Measurements from ENCODE around the gene FLRT2. TPM values are rescaled to one million over a fixed set of nuclear protein-coding genes. Genes with fewer than 3 reads are reported as not detected.

The FLRT2 gene
- polyA plus RNA-seq, 3 donors: 0.01 TPM; not detected in 2

DNA sequence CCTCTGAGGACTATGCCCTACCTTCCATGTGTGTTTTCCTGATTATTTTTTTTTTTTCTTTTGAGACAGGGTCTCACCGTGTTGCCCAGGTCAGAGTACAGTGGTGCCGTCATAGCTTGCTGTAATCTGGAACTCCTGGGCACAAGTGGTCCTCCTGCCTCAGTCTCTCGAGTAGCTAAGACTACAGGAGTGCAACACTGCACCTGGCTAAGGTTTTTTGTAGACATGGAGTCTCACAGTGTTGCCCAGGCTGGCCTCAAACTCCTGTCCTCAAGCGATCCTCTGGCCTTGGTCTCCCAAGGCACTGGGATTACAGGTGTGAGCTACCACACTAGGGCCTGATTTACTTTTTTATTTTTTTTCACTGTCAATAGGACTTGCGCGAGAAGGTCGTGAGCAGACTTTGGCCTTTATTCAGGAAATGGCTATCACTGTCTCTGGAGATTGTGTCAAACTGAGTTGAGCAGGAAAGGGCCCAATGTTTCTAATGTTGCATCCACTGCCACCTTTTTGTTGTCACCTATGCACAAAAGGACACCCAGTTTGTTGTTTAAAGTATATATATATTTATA lies 47.7 kb downstream of the FLRT2 start:
- no peaks in the 10 kb centered on the region for H3K36me3 ChIP-seq (replicated peaks in 1 of 2; ENCODE audit: control insufficient read depth in 1 of 2, insufficient read depth in 2 of 2, low read length in 2 of 2)
- no peak for DNase-seq
- H3K4me3 Mint-ChIP-seq: no peak overlapping the region
- H3K27ac Mint-ChIP-seq: no peak overlapping the region
- H3K27ac ChIP-seq (ENCODE audit: low read depth in 1 of 2, low read length in 2 of 2): no peak overlapping the region
- no peaks in the 10 kb centered on the region for H3K4me1 ChIP-seq (ENCODE audit: control insufficient read depth in 1 of 2, insufficient read depth in 2 of 2, low read length in 2 of 2)
- no peaks in the 10 kb centered on the region for H3K36me3 Mint-ChIP-seq
- H4K20me1 ChIP-seq (ENCODE audit: insufficient read depth, low read length): no peaks in the 10 kb centered on the region
- H3K4me1 Mint-ChIP-seq: no peaks in the 10 kb centered on the region
- H3K79me2 ChIP-seq (ENCODE audit: insufficient read depth, low read length): no peaks in the 10 kb centered on the region
- no peak overlapping the region for H3K9ac ChIP-seq (ENCODE audit: insufficient read depth, low read length, poor library complexity, severe bottlenecking)
- H3K4me3 ChIP-seq (replicated peaks in 1 of 3; ENCODE audit: low read depth in 2 of 3, low read length in 3 of 3): no peak overlapping the region
- H3K27me3 Mint-ChIP-seq (ENCODE audit: low read depth in 3 of 3): no peaks in the 10 kb centered on the region
- TF ChIP-seq, protein P1, sequence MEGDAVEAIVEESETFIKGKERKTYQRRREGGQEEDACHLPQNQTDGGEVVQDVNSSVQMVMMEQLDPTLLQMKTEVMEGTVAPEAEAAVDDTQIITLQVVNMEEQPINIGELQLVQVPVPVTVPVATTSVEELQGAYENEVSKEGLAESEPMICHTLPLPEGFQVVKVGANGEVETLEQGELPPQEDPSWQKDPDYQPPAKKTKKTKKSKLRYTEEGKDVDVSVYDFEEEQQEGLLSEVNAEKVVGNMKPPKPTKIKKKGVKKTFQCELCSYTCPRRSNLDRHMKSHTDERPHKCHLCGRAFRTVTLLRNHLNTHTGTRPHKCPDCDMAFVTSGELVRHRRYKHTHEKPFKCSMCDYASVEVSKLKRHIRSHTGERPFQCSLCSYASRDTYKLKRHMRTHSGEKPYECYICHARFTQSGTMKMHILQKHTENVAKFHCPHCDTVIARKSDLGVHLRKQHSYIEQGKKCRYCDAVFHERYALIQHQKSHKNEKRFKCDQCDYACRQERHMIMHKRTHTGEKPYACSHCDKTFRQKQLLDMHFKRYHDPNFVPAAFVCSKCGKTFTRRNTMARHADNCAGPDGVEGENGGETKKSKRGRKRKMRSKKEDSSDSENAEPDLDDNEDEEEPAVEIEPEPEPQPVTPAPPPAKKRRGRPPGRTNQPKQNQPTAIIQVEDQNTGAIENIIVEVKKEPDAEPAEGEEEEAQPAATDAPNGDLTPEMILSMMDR (IDR thresholded peaks at IDR 0.05): no peak
- no peak overlapping the region for H3K4me2 ChIP-seq (replicated peaks; ENCODE audit: extremely low read depth, low read length, poor library complexity, severe bottlenecking)
- 90% methylated on average over 3 of the region's 7 CpGs for WGBS (ENCODE audit: insufficient coverage)
- peaks cover 0 to 2% (median 0%) of the 10 kb centered on the region in 7 donors for H3K9me3 Mint-ChIP-seq
- H2AFZ ChIP-seq (ENCODE audit: insufficient read depth, low read depth, low read length, poor library complexity, severe bottlenecking): no peak overlapping the region
- H3K27me3 ChIP-seq (ENCODE audit: control insufficient read depth in 2 of 2, insufficient read depth in 2 of 2, low read length in 2 of 2): no peaks in the 10 kb centered on the region
- intact Hi-C loops (cut with micrococcal nuclease): no loop called here
- H3K9me3 ChIP-seq (replicated peaks in 1 of 2; ENCODE audit: control insufficient read depth in 1 of 2, insufficient read depth in 1 of 2, low read length in 2 of 2): no peaks in the 10 kb centered on the region

DNA sequence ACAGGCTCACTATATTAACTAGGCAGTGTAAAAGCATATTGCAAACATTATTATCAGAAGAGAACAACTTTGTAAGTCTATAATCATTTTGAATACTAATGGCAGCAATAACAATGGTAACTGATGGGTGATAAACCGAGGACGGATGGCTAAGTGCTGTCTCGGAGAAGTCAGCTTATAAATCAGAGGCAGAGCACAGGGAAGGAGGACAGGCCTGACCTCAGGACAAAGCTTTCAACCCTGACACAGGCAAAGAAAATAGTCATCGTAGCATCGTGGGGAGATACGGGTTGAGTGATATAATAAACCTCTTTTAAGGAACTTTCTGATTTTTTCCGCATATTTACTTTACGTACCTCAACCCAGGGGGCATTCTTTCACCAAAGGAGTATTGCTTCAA lies 48.4 kb downstream of the FLRT2 start:
- Histone ChIP-seq H3K36me3 (replicated peaks in 1 of 2; ENCODE audit: control insufficient read depth in 1 of 2, insufficient read depth in 2 of 2, low read length in 2 of 2) (no peaks in the 10 kb centered on the region), H3K9ac (ENCODE audit: insufficient read depth, low read length, poor library complexity, severe bottlenecking) (no peak overlapping the region), H3K4me1 (ENCODE audit: control insufficient read depth in 1 of 2, insufficient read depth in 2 of 2, low read length in 2 of 2) (no peaks in the 10 kb centered on the region), H3K79me2 (ENCODE audit: insufficient read depth, low read length) (no peaks in the 10 kb centered on the region), H3K27ac (ENCODE audit: low read depth in 1 of 2, low read length in 2 of 2) (no peak overlapping the region), H3K27me3 (ENCODE audit: control insufficient read depth in 2 of 2, insufficient read depth in 2 of 2, low read length in 2 of 2) (no peaks in the 10 kb centered on the region), H3K4me3 (replicated peaks in 1 of 3; ENCODE audit: low read depth in 2 of 3, low read length in 3 of 3) (no peak overlapping the region), H3K9me3 (replicated peaks in 1 of 2; ENCODE audit: control insufficient read depth in 1 of 2, insufficient read depth in 1 of 2, low read length in 2 of 2) (no peaks in the 10 kb centered on the region), H2AFZ (ENCODE audit: insufficient read depth, low read depth, low read length, poor library complexity, severe bottlenecking) (no peak overlapping the region), H3K4me2 (replicated peaks; ENCODE audit: extremely low read depth, low read length, poor library complexity, severe bottlenecking) (no peak overlapping the region), H4K20me1 (ENCODE audit: insufficient read depth, low read length) (no peaks in the 10 kb centered on the region)
- WGBS (ENCODE audit: insufficient coverage): 100% methylated on average over 2 of the region's 8 CpGs
- no peaks in the 10 kb centered on the region for H3K4me1 Mint-ChIP-seq
- intact Hi-C loops (cut with micrococcal nuclease): no loop called here
- DNase-seq: no peak
- H3K4me3 Mint-ChIP-seq: no peak overlapping the region
- H3K9me3 Mint-ChIP-seq: peaks cover 0 to 2% (median 0%) of the 10 kb centered on the region in 7 donors
- TF ChIP-seq, protein P1 (IDR thresholded peaks at IDR 0.05): no peak
- no peaks in the 10 kb centered on the region for H3K36me3 Mint-ChIP-seq
- no peak overlapping the region for H3K27ac Mint-ChIP-seq
- no peaks in the 10 kb centered on the region for H3K27me3 Mint-ChIP-seq (ENCODE audit: low read depth in 3 of 3)

Measured in CD14-positive monocyte (primary cell).